Measurements from ENCODE around the gene GABRD. TPM values are rescaled to one million over a fixed set of nuclear protein-coding genes. Genes with fewer than 3 reads are reported as not detected.

Gene GABRD
- total RNA-seq, 1 experiment from 2014 or later, result not detected

GRCh38 chr1:2079396-2080085 is 60.4 kb downstream of the GABRD start:
- Histone ChIP-seq H3K9me2 (ENCODE audit: insufficient read depth) (no peaks in the 10 kb centered on the region), H3K27me3 (ENCODE audit: insufficient read depth, low read depth) (no peaks in the 10 kb centered on the region), H3K4me1 (replicated peaks; ENCODE audit: insufficient read depth) (no peaks in the 10 kb centered on the region), H3K79me2 (ENCODE audit: low read depth) (no peaks in the 10 kb centered on the region), H3K9me3 (ENCODE audit: insufficient read depth, low read depth) (peaks cover 4% of the 10 kb centered on the region; the same call in 1 of the 2 replicates), H2AFZ (no peak overlapping the region), H3K4me2 (no peak overlapping the region), H4K20me1 (ENCODE audit: insufficient read depth) (no peaks in the 10 kb centered on the region), H3K4me3 (no peak overlapping the region), H3F3A (ENCODE audit: insufficient read depth, low read depth) (no peaks in the 10 kb centered on the region), H3K27ac (no peak overlapping the region), H3K36me3 (ENCODE audit: low read depth) (no peaks in the 10 kb centered on the region)
- no TSS peak for BruUV-seq (replicated peaks)
- no peak for DNase-seq
- POLR2A ChIA-PET (ENCODE audit: unreplicated experiment), result no interaction called here
- no peak for TF ChIP-seq EZH2 (IDR thresholded peaks at IDR 0.05; ENCODE audit: low read depth)
- intact Hi-C loops (cut with micrococcal nuclease; ENCODE audit: unreplicated experiment), result no loop called here
- CTCF ChIA-PET, result no interaction called here

GRCh38 chr1:2080140-2080539 is 61.0 kb downstream of the GABRD start:
- TF ChIP-seq CTCF (conservative IDR thresholded peaks at IDR 0.05) (no peak), EZH2 (IDR thresholded peaks at IDR 0.05; ENCODE audit: low read depth) (no peak)
- Histone ChIP-seq H3K79me2 (ENCODE audit: low read depth) (no peaks in the 10 kb centered on the region), H3F3A (ENCODE audit: insufficient read depth, low read depth) (no peaks in the 10 kb centered on the region), H3K27ac (no peak overlapping the region), H3K9me3 (ENCODE audit: insufficient read depth, low read depth) (peaks cover 4% of the 10 kb centered on the region; the same call in 1 of the 2 replicates), H2AFZ (no peak overlapping the region), H3K27me3 (ENCODE audit: insufficient read depth, low read depth) (no peaks in the 10 kb centered on the region), H4K20me1 (ENCODE audit: insufficient read depth) (no peaks in the 10 kb centered on the region), H3K4me2 (no peak overlapping the region), H3K36me3 (ENCODE audit: low read depth) (no peaks in the 10 kb centered on the region), H3K4me1 (replicated peaks; ENCODE audit: insufficient read depth) (no peaks in the 10 kb centered on the region), H3K4me3 (no peak overlapping the region), H3K9me2 (ENCODE audit: insufficient read depth) (no peaks in the 10 kb centered on the region)
- no TSS peak for BruUV-seq (replicated peaks)
- ChIA-PET POLR2A (ENCODE audit: unreplicated experiment) (no interaction called here), CTCF (no interaction called here)
- no peak for DNase-seq
- intact Hi-C loops (cut with micrococcal nuclease; ENCODE audit: unreplicated experiment), result no loop called here

Other genes with a start within 250 kb of the GABRD start
- gene NADK, start 240.9 kb upstream of the GABRD start, total RNA-seq (2021), result 98.9 and 105 TPM in 2 replicates
- gene GNB1, start 128.3 kb upstream of the GABRD start, total RNA-seq (2021), result 257 and 286 TPM in 2 replicates
- 2.1 and 3.9 TPM in 2 replicates for gene CALML6, start 104.1 kb upstream of the GABRD start, total RNA-seq (2021)
- 7.4 and 8.5 TPM in 2 replicates for gene TMEM52, start 100.1 kb upstream of the GABRD start, total RNA-seq (2021)
- gene CFAP74, start 15.6 kb upstream of the GABRD start, total RNA-seq (2021), result 2.8 and 3.0 TPM in 2 replicates
- 36.0 and 36.2 TPM in 2 replicates for gene PRKCZ, start 31.1 kb downstream of the GABRD start, total RNA-seq (2021)
- gene FAAP20, start 175.4 kb downstream of the GABRD start, total RNA-seq (2021), result 72.1 and 97.1 TPM in 2 replicates
- 36.2 and 39.1 TPM in 2 replicates for gene SKI, start 209.0 kb downstream of the GABRD start, total RNA-seq (2021)

Data from PC-9 (cell line).